ENCODE data around the gene JPH2.

Gene JPH2

GRCh38 chr20:44073011-44073674, 113.8 kb downstream of the JPH2 start:
- DNase-seq, result no peak

- DNase-seq, result no peak
Measured at GRCh38 chr20:44072384-44072783, 114.6 kb downstream of the JPH2 start.

DNA sequence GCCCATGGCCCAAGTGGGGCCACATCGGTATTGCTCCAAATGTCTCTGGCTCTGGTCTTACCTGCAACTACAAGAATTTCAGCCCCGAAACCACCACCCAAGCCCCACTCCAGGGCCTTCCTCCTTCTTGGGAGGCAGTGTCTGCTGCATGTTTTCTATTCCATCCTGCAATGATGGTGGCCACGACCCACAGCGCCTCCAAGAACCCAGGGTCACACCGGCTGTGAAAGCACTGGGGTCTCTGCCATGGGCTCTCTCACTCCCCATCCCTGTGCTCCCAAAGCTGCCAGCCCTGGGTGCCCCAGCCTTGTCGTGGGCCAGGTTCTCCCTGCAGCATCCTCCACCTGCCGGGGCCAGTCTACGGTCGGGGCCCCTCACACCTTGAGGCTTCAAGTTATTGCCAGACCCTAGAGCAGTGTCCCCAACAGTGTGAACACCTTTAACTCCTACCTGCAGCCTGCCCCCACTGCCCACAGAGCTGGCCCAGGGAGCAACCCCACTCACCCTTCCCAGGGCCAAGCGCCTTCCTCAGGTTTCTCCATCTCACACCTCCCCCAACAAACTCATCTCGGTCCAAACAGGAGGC, 115.4 kb downstream of the JPH2 start:
- DNase-seq, result no peak

- DNase-seq, result no peak
Measured at GRCh38 chr20:44071057-44071456, 115.9 kb downstream of the JPH2 start.

DNA sequence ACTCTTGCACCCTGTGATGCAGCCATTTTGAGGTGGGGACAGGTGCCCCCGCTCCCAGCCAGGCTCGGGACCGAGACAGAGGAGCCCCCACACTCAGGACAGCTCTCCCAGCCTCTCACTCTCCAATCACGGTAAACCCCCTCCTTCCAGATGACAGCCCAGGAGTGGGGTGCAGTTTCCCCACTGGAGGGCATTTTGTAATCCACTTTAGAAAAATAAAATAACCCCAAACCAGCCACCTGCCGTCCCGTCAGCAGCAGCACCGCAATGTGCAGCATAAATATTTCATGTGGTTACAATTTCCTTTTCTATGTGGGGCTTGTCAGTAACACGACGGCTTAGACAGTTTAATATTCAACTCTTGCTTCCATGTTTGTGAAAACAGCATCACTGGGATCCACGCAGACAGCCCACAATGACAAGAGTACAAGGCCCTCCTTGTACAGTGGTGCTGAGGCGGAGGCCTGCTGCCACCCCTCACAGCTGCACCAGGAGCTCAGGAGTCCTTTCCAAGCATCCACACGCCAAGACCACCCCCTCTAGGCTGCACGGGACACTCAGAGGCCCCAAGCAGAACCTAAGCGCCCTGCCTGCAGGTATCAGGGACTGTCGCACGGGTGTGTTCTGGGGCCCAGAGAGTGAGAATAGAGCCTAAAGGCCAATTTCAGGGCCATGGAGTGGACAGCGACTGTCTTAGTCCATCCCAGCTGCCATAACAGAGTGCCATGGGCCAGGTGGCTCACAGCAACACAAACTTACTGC, 116.7 kb downstream of the JPH2 start:
- DNase-seq, result no peak

DNA sequence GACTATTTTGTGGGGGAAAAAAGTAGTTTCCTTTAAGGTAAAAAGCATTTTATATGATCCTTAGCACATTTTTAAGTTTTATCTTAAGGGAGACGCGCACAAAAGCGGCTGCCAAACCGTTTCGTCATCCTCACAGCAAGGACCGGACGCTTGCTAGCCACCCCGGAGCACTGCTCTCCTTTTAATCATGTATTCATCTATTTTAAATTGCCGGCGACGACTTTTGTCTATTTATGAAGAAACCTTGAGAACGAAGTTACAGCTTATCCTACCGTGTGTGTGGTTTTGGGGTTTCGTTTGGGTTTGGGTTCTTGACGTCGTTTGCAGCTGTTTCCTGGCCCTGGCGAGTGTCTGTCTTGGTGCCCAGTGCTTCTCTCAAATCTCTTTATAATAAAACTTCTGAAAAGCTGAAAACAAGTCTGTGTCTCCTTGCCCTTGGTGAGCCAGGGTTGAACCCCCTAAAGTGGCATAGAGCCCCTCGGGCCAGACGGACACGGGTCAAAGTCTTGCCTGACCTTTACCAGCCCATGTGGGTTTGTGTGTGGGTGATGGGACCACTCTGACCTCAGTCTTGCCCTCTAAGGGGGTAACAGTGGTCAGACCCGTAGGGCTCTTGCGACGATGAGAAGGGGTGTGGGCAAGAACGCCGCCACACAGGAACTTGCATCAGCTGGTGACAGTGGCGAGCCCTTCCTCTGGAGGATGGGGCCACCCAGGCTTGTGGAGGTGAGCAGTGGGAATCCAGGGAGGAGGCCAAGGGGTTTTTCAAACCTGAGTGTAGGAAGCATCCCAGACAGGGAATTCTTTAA, 117.6 kb downstream of the JPH2 start:
- DNase-seq, result no peak

DNA sequence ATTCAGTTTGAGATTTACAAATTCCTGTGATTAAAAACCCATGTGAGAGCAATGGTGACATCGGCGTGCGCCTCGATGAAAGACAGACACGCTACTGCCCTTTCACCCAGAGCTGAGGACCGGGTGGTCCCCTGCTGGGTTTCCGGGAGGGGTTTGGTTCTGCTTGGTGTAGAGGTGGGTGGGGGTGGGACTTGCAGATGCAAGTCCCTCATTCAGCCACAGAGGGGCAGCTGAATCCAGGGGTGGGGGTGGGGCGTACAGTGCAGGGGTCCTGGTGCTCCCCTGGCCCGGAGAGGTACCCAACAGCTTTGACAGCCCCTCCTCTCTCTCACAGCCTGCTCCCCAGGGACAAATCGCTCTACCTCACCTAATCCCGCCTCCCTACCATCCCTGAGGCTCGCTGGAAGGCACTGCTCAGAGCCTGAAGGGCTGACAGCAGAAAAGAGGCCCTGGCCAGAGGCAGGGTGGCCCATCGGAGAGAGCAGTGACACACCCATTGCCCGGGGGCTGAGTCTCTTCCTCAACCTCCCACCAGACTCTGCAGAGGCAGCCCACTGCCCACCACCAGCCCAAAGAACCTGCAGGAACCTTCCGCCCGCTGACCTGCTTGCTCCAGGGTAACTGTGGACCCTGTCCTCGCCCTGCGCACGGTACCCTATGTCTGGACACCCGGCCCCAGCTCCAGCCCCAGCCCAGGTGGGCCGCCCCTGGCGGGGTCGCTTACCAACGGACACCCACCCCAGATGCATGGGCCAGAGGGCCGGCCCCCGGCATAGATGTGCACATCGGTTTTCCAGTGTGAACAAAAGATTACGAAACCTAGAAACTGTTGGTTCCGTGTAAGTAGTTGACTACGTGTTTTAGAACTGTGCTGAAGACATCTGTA, 118.4 kb downstream of the JPH2 start:
- DNase-seq, result no peak

DNA sequence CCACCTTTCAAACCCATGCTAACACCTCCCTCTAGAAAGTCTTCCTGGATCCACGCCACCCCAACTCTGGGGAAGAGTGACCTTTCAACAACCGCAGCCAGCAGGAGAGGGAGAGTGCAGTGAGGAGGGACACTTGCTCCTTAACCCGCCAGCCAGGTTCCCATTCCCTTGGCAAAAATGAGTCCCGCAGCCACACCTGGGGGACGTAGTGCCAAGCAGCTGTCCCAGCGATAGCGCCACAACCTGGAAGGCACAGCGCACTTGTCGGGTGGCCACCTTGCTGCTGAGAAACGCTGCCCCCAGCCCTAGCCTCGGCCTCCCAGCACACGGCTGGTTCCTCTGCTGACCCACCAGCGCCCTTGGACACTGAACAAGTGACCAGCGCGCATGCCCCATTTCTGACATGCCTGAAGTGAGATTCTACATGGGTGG, 119.3 kb downstream of the JPH2 start:
- no peak for DNase-seq

- no peak for DNase-seq
Measured at GRCh38 chr20:44066645-44067606, 120.1 kb downstream of the JPH2 start.

GRCh38 chr20:44065401-44066340, 121.3 kb downstream of the JPH2 start:
- DNase-seq, result no peak

DNA sequence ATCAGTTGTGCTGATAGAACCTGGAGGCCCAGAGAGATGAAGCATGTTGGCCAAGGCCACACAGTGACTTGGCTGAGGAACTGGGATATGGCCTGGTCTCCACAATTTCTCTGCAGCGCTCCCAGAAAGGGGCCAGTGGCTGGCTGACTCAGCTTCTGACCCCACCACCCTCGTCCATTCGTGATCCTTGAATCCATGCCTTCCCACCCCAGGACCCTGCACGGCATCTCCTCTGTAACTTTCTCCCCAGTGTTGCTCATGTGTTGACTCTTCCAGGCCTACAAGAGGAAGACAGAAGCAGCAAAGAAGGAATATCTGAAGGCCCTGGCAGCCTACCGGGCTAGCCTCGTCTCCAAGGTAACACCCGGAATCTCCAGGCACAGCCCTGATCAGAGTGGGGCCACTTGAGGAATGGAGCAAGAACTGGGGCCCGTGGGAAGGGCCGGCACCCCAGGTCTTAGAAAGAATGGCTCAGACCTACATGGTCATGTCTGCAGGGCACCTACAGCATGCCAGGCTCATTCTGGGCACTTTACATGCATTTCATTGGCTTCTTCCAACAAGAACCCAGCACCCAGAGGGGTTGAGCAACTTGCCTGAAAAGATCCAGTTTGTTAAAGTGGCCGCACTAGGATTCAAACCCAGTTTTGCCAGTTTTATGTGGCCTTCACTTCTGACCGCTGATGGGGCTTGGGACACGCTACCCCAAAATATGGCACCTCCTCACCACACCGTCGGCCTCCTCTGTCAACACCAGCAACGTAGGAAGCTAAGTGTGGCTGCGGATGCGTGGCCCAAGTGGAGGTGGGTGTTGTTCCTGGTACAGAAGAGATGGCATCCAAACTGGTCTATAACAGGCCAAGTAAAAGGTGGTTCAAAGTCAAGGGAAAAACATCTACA, 122.2 kb downstream of the JPH2 start:
- no peak for DNase-seq

Data from right hindlimb (tissue), 1 donor.